Endodermal cell (in vitro differentiated cells): ENCODE data around the gene MCTP2. TPM values are rescaled to one million over a fixed set of nuclear protein-coding genes. Genes with fewer than 3 reads are reported as not detected.

ENCODE experiments used
- DNase-seq: peaks from one replicate; pipeline ENCODE4 v3.0.0-alpha.2; 2017
- H3K27ac ChIP-seq: 2 replicates; pipeline ENCODE4 v1.5.1; 2013; ENCODE audit warnings: mild to moderate bottlenecking, low read depth, low read length, moderate library complexity
- H3K27me3 ChIP-seq: 2 replicates; pipeline ENCODE4 v1.6.1; 2013; ENCODE audit warnings: mild to moderate bottlenecking, low read length, moderate library complexity; ENCODE audit not compliant: insufficient read depth, control insufficient read depth, poor library complexity, severe bottlenecking
- H3K36me3 ChIP-seq: 2 replicates; pipeline ENCODE4 v1.7.0; 2013; ENCODE audit warnings: mild to moderate bottlenecking, low read length, moderate library complexity; ENCODE audit not compliant: control insufficient read depth, insufficient read depth
- H3K4me1 ChIP-seq: one replicate; pipeline ENCODE4 v1.7.0; 2013; ENCODE audit warnings: low read length; ENCODE audit not compliant: control insufficient read depth, insufficient read depth
- H3K4me3 ChIP-seq: 2 replicates; pipeline ENCODE4 v1.5.1; 2013; ENCODE audit warnings: mild to moderate bottlenecking, low read length, moderate library complexity
- H3K9ac ChIP-seq: 2 replicates; pipeline ENCODE4 v1.6.1; 2013; ENCODE audit warnings: mild to moderate bottlenecking, low read length, moderate library complexity; ENCODE audit not compliant: poor library complexity, severe bottlenecking; ENCODE audit errors: extremely low read depth
- H3K9me3 ChIP-seq: 2 replicates; pipeline ENCODE4 v1.6.1; 2013; ENCODE audit warnings: mild to moderate bottlenecking, low read length, moderate library complexity; ENCODE audit not compliant: control insufficient read depth
- H3K27ac Mint-ChIP-seq: 2 replicates; pipeline ENCODE4 v1.8.0; 2020; ENCODE audit warnings: mixed read lengths
- H3K27me3 Mint-ChIP-seq: 2 replicates; pipeline ENCODE4 v1.8.0; 2021; ENCODE audit warnings: mild to moderate bottlenecking, mixed read lengths; ENCODE audit not compliant: insufficient read depth
- H3K36me3 Mint-ChIP-seq: 2 replicates; pipeline ENCODE4 v1.8.0; 2020; ENCODE audit warnings: low read depth, mixed read lengths
- H3K4me1 Mint-ChIP-seq: 2 replicates; pipeline ENCODE4 v1.8.0; 2020; ENCODE audit warnings: mixed read lengths
- H3K4me3 Mint-ChIP-seq: 2 replicates; pipeline ENCODE4 v1.8.0; 2020; ENCODE audit warnings: mild to moderate bottlenecking, moderate library complexity, mixed read lengths
- H3K9me3 Mint-ChIP-seq: 2 replicates; pipeline ENCODE4 v1.8.0; 2020; ENCODE audit warnings: mild to moderate bottlenecking, mixed read lengths
- WGBS, 2 experiments: methylation state at CpG; one replicate each; pipeline versions ENCODE4 v1.1.5 to v1.1.7; 2013; ENCODE audit warnings: missing lambda C conversion rate in 2 of 2, mixed read lengths in 1 of 2; ENCODE audit not compliant: insufficient coverage in 1 of 2, insufficient read length in 1 of 2; 5-methylcytosine and 5-hydroxymethylcytosine counted together
- total RNA-seq, 2 donors: library from RNA; stranded (reverse); fragmentation: NEBNext Ultra II Directional in 1 of 2; extraction: Animal tissue kit (Norgen Biotek cat#: 25700) in 1 of 2; gene quantifications; 2 replicates in 1 of 2; 3 replicates in 1 of 2; pipeline ENCODE4 v1.2.1, GENCODE V29; 2021
- TF ChIP-seq, protein P1 (sequence below): fragments of 200-600 bp; sonication (generic); conservative IDR thresholded peaks from 2 replicates; pipeline ENCODE4 v1.5.0; 2021; ENCODE audit warnings: antibody characterized with exemption, mild to moderate bottlenecking

Gene MCTP2
- total RNA-seq, 2 donors from 2014 or later = 9.2 to 12.1 TPM

DNA sequence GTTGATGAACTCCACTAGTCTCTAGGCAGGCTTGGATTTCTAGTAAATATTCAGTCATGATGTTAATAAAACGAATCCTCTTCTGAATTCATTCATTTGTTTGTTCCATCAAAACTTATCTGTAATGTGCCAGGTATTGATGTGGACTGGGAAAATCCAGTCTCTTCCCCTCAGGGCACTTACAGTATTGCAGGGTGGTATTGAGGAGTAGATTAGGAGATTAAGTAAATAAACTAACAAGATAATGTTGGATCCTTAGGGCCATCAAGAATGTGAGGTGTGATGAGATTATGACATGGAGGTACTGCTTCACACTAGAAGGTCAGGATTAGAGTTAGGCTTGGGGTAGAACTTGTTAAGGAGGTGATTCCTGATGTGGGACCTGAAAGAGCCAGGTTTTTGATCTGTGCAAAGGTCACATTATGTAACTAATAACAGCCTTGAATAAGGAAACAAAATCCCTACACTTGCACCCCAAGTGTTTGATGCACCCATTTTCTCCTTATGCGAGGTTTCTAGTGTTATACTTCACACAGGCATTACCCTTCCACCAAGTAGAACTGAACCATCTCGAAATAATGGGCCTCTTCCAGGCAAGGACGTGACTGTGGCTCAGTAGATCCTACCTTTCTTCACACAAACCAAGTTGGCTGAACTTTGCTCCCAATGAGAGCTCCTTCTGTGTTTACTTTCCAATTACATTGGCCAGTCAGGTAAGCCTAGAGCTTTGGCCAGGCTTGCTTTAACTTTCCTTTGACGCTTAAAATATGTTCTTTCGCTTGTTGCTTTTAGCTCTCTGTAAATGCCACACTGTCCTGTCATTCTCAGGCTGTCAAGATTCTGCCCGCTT, 16.7 kb downstream of the MCTP2 start:
- H3K27me3 ChIP-seq = peaks cover 8% of the 10 kb centered on the region
- no peaks in the 10 kb centered on the region for H3K36me3 ChIP-seq
- no peaks in the 10 kb centered on the region for H3K4me1 ChIP-seq
- no peak for DNase-seq
- H3K9me3 ChIP-seq = peaks cover 8% of the 10 kb centered on the region
- TF ChIP-seq, protein P1, sequence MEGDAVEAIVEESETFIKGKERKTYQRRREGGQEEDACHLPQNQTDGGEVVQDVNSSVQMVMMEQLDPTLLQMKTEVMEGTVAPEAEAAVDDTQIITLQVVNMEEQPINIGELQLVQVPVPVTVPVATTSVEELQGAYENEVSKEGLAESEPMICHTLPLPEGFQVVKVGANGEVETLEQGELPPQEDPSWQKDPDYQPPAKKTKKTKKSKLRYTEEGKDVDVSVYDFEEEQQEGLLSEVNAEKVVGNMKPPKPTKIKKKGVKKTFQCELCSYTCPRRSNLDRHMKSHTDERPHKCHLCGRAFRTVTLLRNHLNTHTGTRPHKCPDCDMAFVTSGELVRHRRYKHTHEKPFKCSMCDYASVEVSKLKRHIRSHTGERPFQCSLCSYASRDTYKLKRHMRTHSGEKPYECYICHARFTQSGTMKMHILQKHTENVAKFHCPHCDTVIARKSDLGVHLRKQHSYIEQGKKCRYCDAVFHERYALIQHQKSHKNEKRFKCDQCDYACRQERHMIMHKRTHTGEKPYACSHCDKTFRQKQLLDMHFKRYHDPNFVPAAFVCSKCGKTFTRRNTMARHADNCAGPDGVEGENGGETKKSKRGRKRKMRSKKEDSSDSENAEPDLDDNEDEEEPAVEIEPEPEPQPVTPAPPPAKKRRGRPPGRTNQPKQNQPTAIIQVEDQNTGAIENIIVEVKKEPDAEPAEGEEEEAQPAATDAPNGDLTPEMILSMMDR = peak; percentile 54
- H3K4me3 Mint-ChIP-seq = no peak overlapping the region
- H3K27ac Mint-ChIP-seq = no peak overlapping the region
- H3K27me3 Mint-ChIP-seq = peaks cover 5% of the 10 kb centered on the region
- peaks cover 9% of the 10 kb centered on the region for H3K4me1 Mint-ChIP-seq
- no peak overlapping the region for H3K27ac ChIP-seq
- peak overlapping the region; percentile 8 for H3K4me3 ChIP-seq
- peaks cover 6% of the 10 kb centered on the region for H3K9me3 Mint-ChIP-seq
- H3K36me3 Mint-ChIP-seq = peaks cover 2% of the 10 kb centered on the region
- no peak overlapping the region for H3K9ac ChIP-seq
- WGBS, 2 experiments = 80 to 94% methylated on average over 3 to 7 of the region's 7 CpGs

DNA sequence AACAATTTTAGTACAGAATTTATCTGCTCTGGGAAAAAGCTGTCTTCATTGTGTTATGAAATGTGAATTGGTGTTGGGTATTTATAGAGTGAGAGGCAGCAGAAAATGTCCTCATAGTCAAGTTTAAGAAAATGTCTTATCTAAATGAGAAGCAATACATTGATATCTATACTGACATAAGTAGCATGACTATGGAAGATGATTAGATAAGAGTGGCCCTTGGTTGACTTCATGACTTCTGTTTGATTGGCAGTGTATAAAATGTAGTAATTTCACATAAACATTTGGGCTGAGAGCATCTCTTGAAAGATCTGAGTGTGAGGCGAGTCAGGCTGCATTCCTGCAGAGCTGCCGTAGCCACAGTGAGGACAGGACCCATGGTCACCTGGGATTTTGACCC, 19.4 kb downstream of the MCTP2 start:
- no peak for DNase-seq
- H3K27me3 Mint-ChIP-seq = peaks cover 5% of the 10 kb centered on the region
- Histone ChIP-seq H3K4me3 (no peak overlapping the region), H3K36me3 (no peaks in the 10 kb centered on the region), H3K9ac (no peak overlapping the region), H3K4me1 (no peaks in the 10 kb centered on the region), H3K27me3 (peaks cover 8% of the 10 kb centered on the region), H3K9me3 (peaks cover 4% of the 10 kb centered on the region), H3K27ac (no peak overlapping the region)
- H3K4me1 Mint-ChIP-seq = peaks cover 11% of the 10 kb centered on the region
- WGBS, 2 experiments = 94 to 100% methylated on average over 2 of the region's 2 CpGs
- TF ChIP-seq, protein P1 = no peak
- H3K9me3 Mint-ChIP-seq = peaks cover 10% of the 10 kb centered on the region
- H3K4me3 Mint-ChIP-seq = no peak overlapping the region
- peaks cover 2% of the 10 kb centered on the region for H3K36me3 Mint-ChIP-seq
- H3K27ac Mint-ChIP-seq = no peak overlapping the region

DNA sequence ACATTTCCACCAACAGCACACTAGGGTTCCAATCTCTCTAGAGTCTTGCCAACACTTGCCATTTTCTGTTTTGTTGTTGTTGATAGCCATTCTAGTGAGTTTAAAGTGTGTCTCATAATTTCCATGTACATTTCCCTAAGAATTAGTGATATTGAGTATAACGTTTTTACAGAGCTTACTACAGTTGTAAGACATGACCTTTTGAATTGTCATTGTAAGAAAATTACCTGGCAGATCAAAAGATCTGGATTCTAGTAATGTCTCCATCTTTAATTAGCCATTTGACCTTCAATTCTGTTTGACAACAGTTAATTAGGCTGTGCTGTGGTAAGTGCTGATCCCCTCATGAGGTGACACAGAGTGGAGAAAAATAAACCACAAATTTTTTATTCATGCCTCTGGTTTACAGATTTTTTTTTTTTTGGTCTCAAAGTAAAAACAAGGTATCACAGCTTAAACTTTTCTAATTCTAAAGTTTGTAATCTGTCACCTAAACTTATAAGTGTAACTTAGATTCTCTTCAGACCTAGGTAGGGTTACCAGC, 20.9 kb downstream of the MCTP2 start:
- TF ChIP-seq, protein P1 = no peak
- Histone ChIP-seq H3K9ac (no peak overlapping the region), H3K9me3 (peaks cover 4% of the 10 kb centered on the region), H3K27ac (no peak overlapping the region), H3K4me1 (no peaks in the 10 kb centered on the region), H3K36me3 (no peaks in the 10 kb centered on the region), H3K4me3 (no peak overlapping the region), H3K27me3 (no peaks in the 10 kb centered on the region)
- H3K4me3 Mint-ChIP-seq = no peak overlapping the region
- H3K27ac Mint-ChIP-seq = no peak overlapping the region
- 100% methylated on average over 1 of the region's 1 CpG; no CpG with 5 or more reads in 1 of the 2 experiments for WGBS, 2 experiments
- H3K27me3 Mint-ChIP-seq = peaks cover 5% of the 10 kb centered on the region
- no peak for DNase-seq
- H3K9me3 Mint-ChIP-seq = peaks cover 10% of the 10 kb centered on the region
- peaks cover 2% of the 10 kb centered on the region for H3K36me3 Mint-ChIP-seq
- H3K4me1 Mint-ChIP-seq = peaks cover 11% of the 10 kb centered on the region
